HG03097 (cell line): Measurements from ENCODE around the gene SAMD3.
"Not testable (repeated sequence)": the region's sequence is repeated elsewhere in the genome, so short reads cannot be mapped to it uniquely, and the experiment has no call there.

Experiments
- ATAC-seq: cut with Tn5 transposase; IDR thresholded peaks from one replicate; pipeline ENCODE4 v1.9.1; 2021; ENCODE audit not compliant: unreplicated experiment, low FRiP score

The SAMD3 gene

DNA sequence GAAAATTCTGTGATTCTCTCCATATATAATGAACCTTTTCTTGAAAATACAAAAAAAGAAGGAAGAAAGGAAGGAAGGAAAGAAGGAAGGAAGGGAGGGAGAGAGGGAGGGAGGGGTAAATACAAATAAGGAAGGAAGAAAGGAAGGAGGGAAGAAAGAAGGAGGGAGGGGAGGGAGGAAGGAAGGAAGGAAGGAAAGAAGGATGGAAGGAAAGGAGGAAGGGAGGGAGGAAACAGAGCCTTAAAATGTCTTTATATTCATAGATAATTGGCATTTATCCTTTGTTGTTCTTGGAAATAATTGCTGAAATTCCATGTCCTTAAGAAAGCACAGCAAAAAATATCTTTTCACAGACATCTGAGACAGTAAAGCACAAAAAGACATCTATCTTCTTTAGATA lies 40.3 kb downstream of the SAMD3 start:
- no peak for ATAC-seq

DNA sequence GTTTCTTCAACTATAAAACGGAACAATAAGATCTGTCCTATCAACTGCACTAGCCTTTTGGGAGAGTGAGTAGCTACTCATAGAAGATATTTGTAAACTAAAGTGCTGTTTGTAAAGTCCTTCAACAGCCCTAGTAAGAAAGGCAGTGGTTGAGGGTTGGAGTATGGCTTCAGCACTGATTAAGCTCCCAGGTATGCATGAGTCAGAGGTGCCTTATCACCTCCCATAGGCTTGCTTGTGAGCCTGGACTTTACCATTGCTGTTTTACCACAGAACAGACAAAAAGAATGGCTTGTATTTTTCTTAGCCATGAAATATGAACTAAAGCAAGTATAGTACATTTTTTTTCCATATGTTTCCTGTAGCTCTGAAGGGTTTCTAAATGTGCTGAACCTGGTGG lies 44.1 kb downstream of the SAMD3 start:
- no peak for ATAC-seq

DNA sequence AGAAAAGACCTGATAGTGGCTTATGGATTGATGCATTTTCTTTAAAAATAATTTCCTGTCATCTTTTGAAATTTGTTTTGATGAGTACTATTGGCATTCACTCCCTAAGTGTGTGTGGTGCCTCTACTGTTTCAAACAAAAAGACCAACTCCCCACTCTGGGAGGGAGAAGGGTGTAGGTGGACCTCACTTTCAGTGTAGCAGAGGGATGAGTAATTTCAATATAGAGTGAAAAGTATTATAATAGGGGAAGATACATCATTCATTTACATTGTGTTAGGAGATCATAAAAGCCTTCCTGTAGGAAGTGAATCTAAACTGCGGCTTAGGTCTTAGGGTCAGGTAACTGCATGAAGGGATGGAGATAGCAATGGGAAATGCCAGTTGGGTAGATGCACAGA lies 46.4 kb downstream of the SAMD3 start:
- ATAC-seq = no peak

DNA sequence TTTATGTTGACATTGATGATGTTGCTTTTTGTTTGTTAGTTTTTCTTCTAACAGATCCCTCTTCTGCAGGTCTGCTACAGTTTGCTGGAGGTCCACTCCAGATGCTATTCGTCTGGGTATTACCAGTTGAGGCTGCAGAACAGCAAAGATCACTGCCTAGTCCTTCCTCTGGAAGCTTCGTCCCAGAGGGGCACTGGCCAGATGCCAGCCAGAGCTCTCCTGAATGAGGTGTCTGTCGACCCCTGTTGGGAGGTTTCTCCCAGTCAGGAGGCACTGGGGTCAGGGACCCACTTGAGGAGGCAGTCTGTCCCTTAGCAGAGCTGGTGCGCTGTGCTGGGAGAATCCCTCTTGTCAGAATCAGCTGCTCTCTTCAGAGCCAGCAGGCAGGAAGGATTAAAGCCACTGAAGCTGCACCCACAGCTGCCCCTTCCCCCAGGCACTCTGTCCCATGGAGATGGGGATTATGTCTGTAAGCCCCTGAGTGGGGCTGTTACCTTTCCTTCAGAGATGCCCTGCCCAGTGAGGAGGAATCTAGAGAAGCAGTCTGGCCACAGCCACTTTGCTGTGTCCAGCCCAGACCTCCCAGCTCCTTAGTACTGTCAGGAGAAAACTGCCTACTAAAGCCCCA lies 49.3 kb downstream of the SAMD3 start:
- ATAC-seq = not testable (repeated sequence)

DNA sequence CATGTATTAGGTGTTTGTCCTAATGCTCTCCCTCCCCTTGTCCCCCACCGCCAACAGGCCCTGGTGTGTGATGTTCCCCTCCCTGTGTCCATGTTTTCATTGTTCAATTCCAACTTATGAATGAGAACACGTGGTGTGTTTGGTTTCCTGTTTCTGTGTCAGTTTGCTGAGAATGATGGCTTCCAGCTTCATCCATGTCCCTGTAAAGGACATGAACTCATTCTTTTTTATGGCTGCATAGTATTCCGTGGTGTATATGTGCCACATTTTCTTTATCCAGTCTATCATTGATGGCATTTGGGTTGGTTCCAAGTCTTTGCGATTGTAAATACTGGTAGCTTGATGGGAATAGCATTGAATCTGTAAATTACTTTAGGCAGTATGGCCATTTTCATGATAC lies 52.6 kb downstream of the SAMD3 start:
- ATAC-seq = not testable (repeated sequence)

DNA sequence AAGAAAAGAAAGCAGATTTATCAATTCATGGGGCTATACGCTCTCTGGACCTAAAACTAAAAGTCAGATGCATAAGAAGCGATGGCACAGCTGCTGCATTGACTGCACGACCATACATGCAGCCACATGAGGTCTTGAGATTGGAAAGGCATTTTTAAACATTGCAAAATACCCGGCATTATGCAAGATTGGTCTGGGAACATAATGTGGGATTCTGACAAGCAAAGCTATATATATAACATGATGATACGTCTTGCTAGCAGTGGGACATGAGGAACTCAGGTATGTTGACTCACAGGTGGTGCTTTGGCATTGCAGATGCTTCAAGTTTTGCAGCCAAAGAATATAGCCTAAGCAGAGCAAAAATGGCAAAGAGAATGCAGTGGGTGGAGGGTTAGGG lies 55.1 kb downstream of the SAMD3 start:
- no peak for ATAC-seq

DNA sequence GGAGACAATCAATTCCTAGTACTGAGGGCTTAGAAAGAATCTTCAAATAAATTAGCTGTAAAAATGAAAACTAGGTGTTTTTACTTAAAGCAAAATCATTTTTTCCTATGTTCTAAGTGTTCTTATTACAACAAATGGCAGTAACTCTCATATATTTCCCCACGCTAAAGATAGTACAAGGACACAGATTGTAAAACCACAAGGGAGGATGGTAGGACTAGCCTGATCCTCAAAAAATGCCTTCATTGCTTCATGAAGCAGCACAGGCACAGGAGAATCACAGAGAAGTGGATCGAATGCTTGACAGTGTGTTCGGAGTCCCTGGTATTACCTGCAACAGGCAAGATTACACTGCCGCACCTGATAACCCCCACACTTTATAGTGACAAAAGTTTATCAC lies 58.5 kb downstream of the SAMD3 start:
- ATAC-seq = no peak

DNA sequence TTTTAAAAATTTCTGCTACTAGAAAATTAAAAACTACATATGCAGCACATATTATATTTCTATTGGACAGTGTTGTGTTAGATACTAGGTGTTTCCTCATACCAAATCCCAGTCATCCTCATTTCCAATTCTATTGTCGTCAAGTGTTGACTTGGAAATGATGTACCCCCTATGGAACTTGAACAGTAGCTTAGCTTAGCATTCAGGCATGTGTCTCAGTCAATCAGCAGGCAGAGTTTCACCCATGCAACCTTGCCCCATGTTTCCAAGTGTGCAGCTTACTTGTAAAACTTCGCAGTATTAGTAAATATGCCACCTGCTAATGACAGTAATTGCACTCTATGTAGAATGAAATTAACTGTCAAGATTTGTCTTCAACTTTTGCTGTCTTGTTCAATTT lies 59.5 kb downstream of the SAMD3 start:
- no peak for ATAC-seq

DNA sequence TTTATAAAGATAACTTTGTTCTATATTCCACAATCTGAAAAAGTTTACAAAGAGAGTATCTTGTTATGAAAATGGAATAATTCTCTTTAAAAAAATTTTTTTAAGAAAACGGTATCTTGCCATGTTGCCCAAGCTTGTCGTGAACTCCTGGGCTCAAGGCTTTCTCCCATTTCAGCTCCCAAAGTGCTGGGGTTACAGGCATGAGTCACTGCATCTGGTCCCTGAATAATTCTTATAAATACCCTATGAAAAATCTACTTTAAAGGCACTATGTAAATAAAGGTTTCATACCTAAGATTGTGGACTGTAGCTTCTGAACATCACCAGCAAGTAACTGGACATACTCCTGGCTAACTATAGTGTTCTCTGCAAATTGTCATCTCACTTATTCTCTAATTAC lies 60.3 kb downstream of the SAMD3 start:
- ATAC-seq = no peak

DNA sequence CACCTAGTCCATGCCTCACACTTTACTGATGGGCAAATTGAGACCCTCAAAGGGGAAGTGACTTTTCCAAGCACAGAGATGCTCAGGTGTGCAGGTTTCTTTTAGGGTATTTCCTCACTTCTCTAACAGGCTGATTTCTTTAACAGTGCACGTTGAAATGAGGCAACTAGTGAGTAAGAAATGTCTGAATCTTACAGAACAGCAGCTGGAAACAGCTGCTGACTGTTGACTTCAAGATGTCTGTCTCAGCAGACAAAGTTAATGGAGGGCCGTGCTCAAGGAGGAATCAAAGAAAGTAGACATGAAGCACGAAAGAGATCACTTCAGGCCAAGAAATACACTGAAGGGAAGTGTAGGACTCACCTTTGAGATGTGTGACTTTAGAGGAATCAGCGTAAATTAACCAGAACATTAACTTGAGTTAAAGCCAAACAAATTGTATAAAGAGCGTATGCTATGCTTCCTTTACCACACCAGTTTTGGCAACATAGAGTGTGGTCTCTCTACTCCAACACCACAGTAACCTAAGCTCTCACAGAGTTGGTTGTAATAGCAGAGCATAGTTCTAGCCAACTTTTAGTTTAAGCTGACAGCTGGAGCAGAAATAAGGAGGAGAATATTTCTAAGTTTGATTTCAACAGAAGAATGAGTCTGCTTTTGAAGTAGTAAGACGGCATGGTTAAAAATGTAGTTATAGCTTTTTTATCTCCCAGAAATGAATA lies 60.9 kb downstream of the SAMD3 start:
- no peak for ATAC-seq

DNA sequence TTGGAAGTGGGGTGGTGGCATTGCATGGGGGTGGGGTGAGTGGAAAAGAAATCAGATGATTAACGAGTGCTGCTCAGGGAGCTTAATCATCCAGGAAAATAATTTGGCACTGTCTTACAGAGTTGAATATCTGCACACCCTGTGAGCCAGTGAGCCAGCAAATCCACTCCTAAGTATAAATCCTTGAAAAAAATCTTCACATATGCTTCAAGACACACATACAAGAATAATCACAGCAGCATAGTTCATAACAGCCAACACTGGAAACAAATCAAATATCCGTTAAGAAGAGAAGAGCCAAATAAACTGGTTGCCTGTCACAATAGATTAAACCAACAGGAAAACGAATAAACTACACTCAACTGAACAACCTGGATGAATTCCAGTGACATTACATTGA lies 62.8 kb downstream of the SAMD3 start:
- ATAC-seq = no peak

DNA sequence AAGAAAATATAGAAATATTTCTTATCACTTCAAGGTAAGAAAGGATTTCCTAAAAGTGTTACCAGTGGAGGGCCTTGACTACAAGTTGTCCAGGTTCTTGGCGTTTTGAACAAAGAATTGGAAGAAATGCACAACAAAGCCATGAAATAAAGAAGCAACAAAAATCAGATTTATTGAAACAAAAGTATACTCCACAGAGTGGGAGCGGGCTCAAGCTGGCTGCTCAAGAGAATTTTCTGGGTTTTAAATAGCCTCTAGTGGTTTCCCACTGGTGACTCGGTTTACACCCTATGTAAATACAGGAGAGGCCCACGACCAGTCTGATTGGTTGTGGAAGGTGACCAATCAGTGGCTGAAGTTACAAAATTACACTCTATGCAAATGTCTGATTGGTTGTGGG lies 64.2 kb downstream of the SAMD3 start:
- ATAC-seq = no peak

DNA sequence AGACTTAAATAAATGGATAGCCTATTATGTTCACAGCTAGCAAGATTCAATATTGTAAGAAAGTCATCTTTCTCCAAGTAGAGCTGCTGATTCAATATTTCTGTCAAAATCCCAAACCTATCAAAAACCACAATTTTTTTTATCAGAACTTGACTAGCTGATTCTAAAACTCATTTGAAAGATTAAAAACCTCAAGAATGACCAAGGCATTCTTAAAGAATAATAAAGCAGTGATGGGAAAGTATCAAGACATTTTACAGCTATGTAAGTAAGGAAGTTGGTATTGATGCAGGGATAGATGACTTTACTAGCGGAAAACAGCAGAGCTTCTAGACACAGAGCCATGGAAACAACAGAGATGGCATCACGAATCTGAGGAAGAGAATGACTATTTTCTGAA lies 64.7 kb downstream of the SAMD3 start:
- no peak for ATAC-seq

DNA sequence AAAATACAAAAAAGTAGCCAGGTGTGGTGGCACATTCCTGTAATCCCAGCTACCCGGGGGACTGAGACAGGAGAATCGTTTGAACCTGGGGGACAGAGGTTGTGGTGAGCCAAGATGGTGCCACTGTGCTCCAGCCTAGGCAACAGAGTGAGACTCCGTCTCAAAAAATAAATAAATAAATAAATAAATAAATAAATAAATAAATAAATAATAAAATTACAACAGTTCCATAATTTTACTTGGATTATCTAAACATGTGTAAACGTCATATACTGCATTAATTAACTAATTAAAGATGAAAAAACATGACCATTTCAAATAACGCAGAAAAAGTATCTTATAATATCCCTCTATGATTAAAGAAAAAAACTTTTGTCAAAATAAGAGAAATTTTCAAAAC lies 65.8 kb downstream of the SAMD3 start:
- ATAC-seq = no peak

DNA sequence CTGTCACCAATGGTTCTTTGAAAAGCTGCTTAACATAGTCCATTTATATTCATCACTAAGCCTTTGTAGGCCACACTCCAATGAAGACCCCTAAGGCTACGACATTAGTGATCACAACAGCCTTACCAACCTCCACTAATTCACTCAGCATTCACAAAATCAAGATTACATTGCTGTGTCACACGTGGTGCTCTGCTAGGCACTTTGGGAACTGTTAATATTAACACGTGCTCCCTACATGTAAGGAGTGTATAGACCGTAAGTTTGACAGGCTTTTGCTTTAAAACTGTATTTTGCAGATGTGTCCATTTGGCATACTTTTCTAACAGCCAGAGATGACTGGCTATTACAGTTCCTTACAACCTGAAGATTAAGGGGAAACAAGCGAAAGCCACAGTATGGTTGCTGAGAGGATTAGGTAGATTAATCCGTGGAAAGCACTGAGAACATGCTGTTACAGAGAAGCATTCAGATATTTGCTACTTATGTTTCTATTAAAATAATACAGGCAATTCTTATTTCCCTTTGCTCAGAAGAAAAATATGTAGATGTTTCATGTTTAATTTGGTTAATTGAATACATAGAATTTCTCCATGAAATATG lies 69.7 kb downstream of the SAMD3 start:
- ATAC-seq = no peak

DNA sequence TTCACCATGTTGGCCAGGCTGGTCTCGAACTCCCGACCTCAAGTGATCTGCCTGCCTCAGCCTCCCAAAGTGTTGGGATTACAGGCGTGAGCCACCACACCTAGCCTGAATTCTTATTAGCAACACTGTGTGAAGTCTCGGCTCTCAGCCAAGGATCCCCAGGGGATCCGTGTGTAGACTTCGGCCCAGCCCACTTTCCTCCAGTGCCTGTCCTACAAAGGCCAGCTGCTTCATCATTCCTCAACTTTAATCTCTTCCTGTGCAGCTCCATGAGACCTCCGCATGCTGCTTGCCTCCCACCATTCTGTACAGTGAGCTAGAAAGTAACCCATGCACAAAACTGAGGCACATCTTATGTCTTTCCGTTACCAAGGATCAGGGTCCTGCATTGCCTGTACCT lies 71.8 kb downstream of the SAMD3 start:
- ATAC-seq = no peak

DNA sequence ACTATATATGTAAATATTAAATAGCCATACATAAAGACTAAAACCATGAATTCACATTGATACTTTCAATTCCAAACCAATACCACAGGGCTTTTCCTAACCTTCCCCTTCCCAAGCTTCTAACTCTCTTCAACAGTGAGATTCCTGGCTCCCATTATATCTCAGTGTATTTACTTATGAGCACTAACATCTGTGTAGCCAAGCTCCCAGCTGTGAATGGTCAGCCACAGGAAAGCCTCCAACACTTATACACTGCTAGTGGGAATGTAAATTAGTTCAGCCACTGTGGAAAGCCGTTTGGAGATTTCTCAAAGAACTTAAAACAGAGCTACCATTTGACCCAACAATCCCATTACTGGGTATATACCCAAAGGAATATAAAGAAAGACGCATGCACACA lies 73.7 kb downstream of the SAMD3 start:
- ATAC-seq = not testable (repeated sequence)

DNA sequence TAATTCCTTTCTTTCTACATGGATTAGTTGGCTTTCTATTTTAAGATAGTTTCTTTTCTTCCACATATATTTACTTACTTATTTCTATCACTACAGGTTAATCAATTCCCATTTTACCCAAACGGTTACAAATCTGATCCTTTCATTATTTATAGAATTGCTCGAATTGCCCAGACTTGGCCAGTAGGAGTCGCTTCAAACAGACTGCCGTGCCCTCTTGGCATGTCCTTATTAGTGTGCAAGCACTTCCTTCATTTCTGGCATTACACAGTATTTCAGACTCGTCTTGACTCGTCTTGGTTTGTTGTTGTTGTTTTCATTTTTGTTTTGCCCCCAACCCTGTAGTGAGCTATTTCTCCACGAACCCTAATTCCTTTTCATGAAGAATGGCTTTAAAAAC lies 74.6 kb downstream of the SAMD3 start:
- no peak for ATAC-seq

DNA sequence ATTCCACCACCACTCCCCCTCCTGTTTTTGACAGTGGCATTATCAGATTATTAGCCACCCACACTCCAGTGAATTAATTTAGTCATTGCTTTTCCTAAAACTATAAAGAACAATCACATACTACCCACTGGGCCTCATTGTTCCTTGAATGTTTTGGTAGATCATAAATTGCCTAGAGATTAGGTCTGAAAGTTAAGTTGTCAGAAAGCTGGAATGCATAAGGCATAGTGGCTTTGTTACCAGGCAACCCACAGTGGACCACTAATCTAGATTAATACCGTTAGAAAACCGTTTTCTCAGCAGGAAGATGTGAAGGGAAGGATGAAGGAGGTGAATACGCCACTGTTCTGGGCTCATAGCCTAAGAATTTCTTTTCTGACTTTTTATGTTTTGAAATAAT lies 75.6 kb downstream of the SAMD3 start:
- no peak for ATAC-seq

DNA sequence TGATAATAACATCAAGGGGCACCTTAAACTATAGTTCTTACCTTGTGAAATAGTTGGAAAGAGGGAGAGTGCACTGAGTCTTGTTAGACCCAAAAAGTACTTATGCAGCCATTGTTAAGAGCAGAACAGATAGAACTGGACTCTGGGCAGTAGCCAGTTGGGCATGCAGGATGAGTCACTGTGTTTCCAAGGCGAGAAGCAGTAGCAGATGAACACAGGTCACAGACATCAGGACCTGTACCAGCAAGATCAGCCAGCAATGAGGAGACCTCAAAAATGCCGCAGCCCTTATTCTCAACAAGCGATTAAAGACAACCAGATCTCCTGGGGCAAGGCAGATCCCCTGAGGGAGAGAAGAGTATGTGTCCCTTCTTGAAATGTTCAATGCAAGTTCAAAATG lies 79.0 kb downstream of the SAMD3 start:
- ATAC-seq = no peak

DNA sequence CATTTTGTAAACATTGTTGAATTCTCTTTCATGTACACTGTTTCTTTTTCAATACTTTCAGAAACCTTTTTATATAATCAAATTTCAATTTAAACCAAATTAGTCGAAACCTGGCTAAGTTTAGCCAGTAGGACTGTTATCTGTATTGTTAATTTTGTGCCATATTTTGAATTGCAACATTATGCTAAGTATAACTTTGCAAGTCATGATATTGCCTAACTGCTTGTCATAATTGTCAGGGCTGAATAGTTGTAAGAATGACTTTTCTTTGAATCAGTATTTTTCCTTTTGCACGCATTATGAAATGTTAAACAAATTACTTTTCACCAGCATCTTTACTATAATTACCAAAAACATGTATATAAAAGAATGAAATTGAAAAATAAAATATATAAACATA lies 82.7 kb downstream of the SAMD3 start:
- ATAC-seq = no peak

DNA sequence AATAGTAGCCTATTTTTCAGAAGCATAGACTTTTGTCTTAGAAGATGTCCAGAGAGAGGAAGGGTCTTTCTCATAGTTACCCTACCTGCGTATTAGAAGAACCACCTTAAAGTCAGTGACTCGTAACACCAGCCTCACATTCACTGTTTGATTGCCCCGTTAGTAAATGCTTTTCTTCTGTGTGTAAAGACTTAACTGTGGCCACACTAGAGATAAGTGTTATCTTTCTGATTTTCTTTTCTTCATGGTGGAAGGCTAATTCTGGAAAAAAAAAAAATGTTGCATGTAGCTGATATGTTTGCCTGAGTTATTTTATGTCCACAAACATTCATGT lies 83.9 kb downstream of the SAMD3 start:
- peak; percentile 31 for ATAC-seq
